Retinal pigment epithelial cell (primary cell): ENCODE results near the gene ADAMTSL4.
"Not testable (repeated sequence)": the region's sequence is repeated elsewhere in the genome, so short reads cannot be mapped to it uniquely, and the experiment has no call there.

Experiments
- DNase-seq: peaks from one replicate; pipeline ENCODE4 v3.0.0-alpha.2; 2010; ENCODE audit warnings: low read depth
- H3K4me3 ChIP-seq: 2 replicates; pipeline ENCODE4 v1.5.1; 2011; ENCODE audit warnings: mild to moderate bottlenecking, low read length, control low read depth, moderate library complexity
- TF ChIP-seq, protein P1 (sequence below): conservative IDR thresholded peaks from 2 replicates; pipeline ENCODE4 v1.5.1; 2011; ENCODE audit warnings: low read depth, low read length, control low read depth, inconsistent platforms

ADAMTSL4 gene

DNA sequence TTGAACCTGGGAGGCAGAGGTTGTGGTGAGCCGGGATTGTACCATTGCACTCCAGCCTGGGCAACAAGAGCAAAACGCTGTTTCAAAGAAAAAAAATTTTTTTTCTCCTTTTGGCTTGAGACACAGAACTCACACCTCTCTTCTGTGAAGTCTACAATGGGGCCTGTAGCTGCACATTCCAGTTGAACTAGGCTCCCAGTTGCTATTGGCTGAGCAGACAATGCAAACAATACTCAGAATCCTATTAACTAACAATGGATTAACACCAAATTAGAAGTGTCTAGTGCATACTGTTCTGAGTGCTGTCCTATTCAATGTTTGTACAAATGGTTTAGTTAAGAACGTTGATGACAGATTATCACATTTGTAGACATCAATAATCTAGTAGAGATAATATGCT, 47.8 kb downstream of the ADAMTSL4 start:
- DNase-seq = no peak
- TF ChIP-seq, protein P1, sequence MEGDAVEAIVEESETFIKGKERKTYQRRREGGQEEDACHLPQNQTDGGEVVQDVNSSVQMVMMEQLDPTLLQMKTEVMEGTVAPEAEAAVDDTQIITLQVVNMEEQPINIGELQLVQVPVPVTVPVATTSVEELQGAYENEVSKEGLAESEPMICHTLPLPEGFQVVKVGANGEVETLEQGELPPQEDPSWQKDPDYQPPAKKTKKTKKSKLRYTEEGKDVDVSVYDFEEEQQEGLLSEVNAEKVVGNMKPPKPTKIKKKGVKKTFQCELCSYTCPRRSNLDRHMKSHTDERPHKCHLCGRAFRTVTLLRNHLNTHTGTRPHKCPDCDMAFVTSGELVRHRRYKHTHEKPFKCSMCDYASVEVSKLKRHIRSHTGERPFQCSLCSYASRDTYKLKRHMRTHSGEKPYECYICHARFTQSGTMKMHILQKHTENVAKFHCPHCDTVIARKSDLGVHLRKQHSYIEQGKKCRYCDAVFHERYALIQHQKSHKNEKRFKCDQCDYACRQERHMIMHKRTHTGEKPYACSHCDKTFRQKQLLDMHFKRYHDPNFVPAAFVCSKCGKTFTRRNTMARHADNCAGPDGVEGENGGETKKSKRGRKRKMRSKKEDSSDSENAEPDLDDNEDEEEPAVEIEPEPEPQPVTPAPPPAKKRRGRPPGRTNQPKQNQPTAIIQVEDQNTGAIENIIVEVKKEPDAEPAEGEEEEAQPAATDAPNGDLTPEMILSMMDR = no peak
- H3K4me3 ChIP-seq = no peak overlapping the region

DNA sequence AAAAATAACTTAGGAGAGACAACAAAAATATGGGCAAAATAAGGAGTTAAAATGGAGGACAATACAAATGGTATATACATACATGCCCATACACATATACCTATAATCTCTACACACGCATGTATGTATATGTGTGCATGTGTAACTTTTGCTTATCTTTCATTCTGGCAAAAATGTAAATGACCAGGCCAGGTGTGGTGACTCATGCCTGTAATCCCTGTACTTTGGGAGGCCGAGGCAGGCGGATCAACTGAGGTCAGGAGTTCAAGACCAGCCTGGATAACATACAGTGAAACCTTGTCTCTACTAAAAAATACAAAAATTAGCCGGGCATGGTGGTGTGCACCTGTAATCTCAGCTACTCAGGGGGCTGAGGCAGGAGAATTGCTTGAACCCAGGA, 49.1 kb downstream of the ADAMTSL4 start:
- not testable (repeated sequence) for DNase-seq, H3K4me3 ChIP-seq

DNA sequence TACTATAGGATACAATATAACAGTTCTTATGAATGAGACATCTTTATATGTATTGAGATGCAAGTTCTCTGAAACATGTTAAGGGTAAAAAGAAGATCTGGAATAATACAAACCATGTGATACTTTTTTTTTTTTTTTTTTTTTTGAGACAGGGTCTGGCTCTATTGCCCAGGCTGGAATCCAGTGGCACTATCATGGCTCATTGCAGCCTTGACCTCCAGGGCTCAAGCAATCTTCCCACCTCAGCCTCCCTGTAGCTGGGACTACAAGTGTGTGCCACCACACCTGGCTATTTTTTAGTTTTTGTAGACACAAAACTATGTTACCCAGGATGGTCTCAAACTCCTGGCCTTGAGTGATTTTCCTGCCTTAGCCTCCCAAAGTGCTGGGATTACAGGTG, 52.3 kb downstream of the ADAMTSL4 start:
- H3K4me3 ChIP-seq = no peak overlapping the region
- TF ChIP-seq, protein P1 = no peak
- DNase-seq = no peak

DNA sequence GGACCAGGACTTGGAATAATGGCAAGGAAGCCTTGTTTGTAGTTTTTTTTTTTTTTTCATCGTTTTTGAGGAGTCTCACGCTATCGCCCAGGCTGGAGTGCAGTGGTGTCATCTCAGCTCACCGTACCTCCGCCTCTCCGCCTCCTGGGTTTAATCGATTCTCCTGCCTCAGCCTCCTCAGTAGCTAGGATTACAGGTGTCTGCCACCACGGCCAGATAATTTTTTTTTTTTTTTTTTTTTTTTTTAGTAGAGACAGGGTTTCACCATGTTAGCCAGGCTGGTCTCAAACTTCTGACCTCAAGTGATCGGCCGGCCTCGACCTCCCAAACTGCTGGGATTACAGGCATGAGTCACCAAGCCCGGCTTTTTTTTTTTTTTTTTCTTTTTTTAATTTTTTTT, 53.2 kb downstream of the ADAMTSL4 start:
- not testable (repeated sequence) for H3K4me3 ChIP-seq, DNase-seq

DNA sequence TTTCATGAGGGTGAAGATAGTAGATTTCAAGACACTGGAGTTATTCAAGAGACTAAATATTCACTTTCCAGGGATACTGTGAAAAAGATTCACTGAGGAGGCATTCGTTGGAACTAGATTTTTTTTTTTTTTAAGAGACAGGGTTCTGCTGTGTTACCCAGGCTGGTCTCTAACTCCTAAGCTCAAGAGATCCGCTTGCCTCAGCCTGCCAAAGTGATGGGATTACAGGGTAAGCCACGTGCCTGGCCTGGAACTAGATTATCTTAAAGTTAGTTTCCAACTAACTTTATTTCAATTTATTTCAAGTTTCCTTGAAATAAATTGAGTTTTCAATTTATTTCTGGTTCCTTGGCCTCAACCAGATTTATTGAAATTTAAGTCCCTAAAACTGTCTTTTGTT, 54.5 kb downstream of the ADAMTSL4 start:
- no peak overlapping the region for H3K4me3 ChIP-seq
- no peak for DNase-seq
- TF ChIP-seq, protein P1 = no peak

DNA sequence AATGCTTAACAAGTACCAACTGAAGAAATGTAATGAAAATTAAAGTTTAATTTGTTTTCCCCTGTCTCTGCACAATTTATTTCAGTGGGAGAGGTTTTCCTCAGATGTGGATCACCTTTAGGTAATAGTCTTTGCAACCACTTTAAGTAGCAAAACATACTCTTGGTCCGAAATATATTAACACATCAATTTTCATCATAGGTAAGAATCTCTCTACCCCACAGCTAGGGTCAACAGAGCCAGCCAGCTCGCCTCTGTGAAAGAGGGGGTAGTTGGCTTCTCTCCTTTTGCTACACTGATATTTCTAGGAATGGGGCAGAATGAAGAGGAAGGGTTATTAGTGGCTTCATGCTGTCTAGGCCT, 55.0 kb downstream of the ADAMTSL4 start:
- TF ChIP-seq, protein P1 = no peak
- DNase-seq = no peak
- no peak overlapping the region for H3K4me3 ChIP-seq

DNA sequence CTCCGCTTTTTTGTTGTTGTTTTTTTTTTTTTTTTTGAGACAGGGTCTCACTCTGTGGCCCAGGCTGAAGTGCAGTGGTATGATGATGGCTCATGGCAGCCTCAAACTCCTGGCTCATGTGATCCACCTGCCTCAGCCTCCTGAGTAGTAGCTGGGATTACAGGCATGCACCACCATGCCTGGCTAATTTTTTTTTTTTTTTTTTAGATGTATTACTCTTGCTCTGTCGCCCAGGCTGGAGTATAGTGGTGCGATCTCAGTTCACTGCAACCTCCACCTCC, 56.2 kb downstream of the ADAMTSL4 start:
- H3K4me3 ChIP-seq, DNase-seq: not testable (repeated sequence)

DNA sequence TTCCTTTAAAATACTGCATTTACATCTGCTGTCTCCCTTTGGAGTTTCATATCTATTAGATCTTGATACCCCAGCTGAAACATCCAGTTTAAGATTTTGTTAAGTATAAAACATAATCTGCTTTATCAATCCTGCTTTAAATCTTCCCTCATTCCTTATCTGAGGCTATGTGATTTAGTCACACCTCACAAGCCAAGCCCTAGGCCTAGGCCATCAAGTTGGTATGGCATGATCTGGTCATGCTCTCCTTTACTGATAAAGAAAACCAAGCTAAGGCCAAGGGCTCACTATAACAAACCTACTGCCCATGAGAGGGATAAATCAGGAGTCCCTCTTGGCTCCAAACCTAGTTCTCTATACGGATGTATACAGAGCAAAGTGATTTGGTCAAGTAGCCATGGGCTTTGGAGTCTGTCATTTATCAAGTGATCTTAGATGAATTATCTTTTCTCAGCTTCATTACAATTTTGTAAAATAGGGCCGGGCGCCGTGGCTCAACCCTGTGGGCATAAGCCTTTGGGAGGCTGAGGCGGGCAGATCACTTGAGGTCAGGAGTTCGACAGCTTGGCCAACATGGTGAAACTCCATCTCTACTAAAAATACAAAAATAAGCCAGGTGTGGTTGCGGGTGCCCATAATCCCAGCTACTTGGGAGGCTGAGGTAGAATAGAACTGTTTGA, 57.4 kb downstream of the ADAMTSL4 start:
- DNase-seq = no peak
- H3K4me3 ChIP-seq = no peak overlapping the region

DNA sequence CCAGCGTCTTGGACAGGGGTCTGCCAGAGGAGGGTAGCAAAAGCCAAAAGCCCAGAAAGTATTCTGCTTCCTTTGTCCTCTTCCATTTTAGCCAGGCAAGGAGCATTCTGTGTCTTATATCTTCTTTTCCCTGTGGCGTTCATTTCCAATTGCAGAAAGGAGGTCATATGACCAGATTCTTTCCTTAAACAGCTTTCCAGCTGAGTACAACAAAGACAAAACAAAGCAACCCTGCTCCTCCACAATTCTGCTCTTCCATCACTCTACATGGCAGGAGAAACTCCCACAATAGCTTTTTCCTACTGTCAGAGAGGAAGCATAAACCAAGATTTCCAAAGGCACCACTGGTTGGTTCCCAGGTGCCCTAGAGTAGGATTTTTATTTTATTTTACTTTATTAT, 60.5 kb downstream of the ADAMTSL4 start:
- TF ChIP-seq, protein P1 = no peak
- DNase-seq = no peak
- no peak overlapping the region for H3K4me3 ChIP-seq

More for the DNA sequence above, 57.4 kb downstream of the ADAMTSL4 start:
- TF ChIP-seq, protein P1 = no peak
